Neural progenitor cell (in vitro differentiated cells): ENCODE results near the gene SINHCAF.

Experiments
- EZH2 ChIP-seq: fragments of 200-600 bp; sonication (generic); IDR thresholded peaks from 2 replicates; pipeline ENCODE4 v1.6.1; 2017; ENCODE audit warnings: antibody characterized with exemption, mild to moderate bottlenecking, moderate library complexity
- EZH2phosphoT487 ChIP-seq: fragments of 200-600 bp; sonication (generic); IDR thresholded peaks from 2 replicates; pipeline ENCODE4 v1.6.1; 2017; ENCODE audit warnings: antibody characterized with exemption
- TF ChIP-seq, protein P1 (sequence below): fragments of 200-600 bp; sonication (generic); IDR thresholded peaks from 2 replicates; pipeline ENCODE4 v1.5.1; 2017; ENCODE audit warnings: antibody characterized with exemption, mild to moderate bottlenecking

DNA sequence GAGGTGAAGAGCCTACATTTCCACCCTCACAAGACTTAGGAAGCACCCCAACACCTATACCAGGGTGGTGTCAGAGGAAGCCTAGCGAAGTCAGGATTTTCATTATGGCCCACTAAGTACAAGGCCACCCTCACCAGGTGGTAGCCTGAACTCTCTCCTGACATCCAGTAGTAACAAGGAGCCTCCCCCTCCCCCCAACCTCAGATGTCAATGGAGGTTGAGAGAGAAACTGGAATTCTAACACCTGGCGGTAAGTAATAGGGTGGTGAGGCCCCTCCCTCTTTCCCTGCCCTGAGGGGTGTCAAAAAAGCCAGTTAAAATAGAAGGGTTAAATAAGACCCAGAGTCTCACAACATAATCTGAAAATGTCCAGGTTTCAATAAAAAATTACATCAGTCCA is 37.6 kb downstream of the SINHCAF start:
- TF ChIP-seq, protein P1, sequence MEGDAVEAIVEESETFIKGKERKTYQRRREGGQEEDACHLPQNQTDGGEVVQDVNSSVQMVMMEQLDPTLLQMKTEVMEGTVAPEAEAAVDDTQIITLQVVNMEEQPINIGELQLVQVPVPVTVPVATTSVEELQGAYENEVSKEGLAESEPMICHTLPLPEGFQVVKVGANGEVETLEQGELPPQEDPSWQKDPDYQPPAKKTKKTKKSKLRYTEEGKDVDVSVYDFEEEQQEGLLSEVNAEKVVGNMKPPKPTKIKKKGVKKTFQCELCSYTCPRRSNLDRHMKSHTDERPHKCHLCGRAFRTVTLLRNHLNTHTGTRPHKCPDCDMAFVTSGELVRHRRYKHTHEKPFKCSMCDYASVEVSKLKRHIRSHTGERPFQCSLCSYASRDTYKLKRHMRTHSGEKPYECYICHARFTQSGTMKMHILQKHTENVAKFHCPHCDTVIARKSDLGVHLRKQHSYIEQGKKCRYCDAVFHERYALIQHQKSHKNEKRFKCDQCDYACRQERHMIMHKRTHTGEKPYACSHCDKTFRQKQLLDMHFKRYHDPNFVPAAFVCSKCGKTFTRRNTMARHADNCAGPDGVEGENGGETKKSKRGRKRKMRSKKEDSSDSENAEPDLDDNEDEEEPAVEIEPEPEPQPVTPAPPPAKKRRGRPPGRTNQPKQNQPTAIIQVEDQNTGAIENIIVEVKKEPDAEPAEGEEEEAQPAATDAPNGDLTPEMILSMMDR, result no peak
- TF ChIP-seq EZH2, result no peak
- no peak for TF ChIP-seq EZH2phosphoT487
